HG03060 (cell line): Measurements from ENCODE around the gene SRP68.

ENCODE experiments used
- ATAC-seq: cut with Tn5 transposase; IDR thresholded peaks from one replicate; pipeline ENCODE4 v1.9.1; 2021; ENCODE audit warnings: low read depth, moderate number of reproducible peaks; ENCODE audit not compliant: unreplicated experiment

Gene SRP68

DNA sequence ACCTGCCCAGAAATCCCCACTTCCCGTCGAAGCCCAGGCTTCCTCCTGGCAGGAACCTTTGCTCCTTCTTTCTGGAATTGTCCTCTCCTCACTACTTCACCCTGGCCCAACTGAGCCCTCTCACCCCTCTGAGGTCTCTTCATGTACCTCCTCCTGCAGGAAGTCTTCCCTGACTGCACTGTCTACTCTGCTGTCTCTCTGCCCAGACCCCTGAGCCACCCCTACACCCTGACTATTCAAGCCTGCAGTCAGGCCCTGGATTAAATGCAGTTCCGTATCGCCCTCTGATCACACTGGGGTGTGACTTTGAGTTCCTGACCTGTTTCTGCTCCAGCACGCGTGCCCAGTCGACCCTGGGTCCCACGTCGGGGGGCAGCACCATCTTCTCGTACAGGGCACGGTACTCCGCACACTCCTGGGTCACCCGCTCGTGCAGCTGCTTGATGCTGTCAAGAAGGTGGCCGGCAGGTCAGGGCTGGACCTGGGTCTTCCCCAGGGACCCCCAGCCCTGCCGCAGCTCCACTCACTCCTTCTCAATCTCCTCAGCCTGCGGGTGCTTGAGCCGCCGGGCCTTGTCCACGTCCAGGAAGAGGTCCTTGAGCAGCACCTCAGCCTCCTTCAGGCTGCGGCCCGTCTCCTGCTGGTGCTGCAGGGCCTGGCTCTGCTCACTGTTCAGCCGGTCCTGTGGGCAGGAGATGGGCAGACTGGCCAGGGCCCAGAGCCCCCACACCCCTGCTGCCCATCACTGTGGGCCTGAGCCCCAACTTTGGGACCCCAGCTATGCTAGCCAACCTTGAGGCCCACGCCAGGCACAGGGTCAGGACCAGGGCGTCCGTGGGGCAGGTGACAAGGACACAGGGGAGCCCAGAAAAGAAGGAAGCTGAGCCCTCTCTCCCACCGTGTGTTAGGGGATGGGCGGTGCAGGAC is 49.1 kb downstream of the SRP68 start:
- ATAC-seq, result no peak

- no peak for ATAC-seq
Observed at GRCh38 chr17:76022285-76022684, 50.0 kb downstream of the SRP68 start.

DNA sequence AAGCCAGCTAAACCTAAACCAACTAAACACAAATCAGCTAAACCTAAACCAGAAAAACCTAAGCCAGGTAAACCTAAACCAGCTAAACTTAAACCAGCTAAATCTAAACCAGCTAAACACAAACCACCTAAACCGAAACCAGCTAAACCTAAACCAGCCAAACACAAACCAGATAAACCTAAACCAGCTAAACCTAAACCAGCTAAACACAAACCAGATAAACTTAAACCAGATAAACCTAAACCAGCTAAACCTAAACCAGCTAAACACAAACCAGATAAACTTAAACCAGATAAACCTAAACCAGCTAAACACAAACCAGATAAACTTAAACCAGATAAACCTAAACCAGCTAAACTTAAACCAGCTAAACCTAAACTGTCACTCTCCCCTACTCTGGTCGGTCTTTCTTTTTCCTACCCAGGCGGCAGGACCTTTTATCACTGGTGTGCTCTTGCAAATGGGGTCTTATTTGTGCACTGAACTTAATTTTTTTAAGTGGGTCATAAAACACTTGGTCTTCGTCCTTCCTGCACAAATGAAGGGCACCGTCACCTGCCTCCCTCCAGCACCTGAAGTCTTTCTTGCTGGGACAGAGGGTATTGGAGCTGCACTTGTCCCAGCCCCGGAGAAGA is 52.4 kb downstream of the SRP68 start:
- no peak for ATAC-seq

DNA sequence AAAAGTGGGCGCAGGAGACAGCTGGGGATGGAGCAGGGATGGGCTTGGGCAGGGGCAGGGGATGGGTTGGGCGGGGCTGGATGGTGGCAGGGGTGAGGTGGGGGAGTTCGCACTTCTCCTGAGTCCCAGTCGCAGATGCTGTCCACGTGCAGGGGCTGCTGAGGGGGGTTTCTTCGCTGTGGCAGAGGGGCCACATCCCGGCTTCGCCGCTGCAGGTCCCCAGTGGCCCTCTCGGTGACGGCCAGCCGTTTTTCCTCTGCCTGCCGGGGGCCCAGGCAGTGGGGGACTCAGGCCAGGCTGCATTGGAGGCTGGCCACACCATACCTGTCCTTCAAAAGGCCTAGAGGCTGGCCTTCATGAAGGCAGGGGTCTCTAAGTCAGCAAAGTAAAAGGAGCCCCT is 53.5 kb downstream of the SRP68 start:
- ATAC-seq, result no peak

GRCh38 chr17:76018340-76018680 is 54.0 kb downstream of the SRP68 start:
- no peak for ATAC-seq

GRCh38 chr17:76017481-76018339 is 54.6 kb downstream of the SRP68 start:
- ATAC-seq, result no peak

DNA sequence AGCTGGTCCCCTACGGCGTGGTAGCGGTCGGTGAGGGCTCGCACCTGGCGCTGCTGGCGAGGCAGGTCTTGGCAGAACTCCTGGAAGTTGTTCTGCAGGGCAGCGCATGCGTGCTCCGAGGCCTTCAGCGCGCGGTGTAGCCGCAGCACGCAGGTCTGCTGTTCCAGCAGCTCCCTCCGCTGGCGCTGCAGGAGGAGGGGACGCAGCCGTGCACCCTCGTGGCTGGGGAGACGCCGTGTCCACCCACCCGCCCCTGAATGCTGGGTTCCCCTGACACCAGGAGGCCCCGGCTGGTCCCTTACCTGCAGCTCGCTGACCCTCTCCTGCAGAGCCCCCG is 57.4 kb downstream of the SRP68 start:
- no peak for ATAC-seq

GRCh38 chr17:76014100-76014924 is 58.0 kb downstream of the SRP68 start:
- no peak for ATAC-seq

GRCh38 chr17:76013377-76013932 is 58.9 kb downstream of the SRP68 start:
- no peak for ATAC-seq

DNA sequence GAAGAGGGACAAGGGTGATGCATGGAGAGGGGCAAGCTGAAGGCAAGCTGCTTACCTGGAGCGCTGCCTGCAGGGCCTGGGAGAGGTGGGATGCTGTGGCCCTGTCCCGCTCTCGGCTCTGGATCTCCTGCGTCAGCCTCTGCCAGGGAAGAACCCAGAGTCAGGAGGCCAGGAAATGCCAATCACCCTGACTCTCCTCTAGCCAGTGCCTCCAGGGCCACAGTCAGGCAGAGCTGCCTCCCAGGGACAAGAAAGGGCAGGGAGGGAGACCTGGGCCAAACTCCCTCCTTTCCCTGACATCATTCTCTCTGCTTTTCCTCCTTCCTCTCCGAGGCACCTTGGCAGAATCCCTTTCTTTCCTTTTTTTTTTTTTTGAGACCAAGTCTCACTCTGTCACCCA is 60.4 kb downstream of the SRP68 start:
- ATAC-seq, result no peak

DNA sequence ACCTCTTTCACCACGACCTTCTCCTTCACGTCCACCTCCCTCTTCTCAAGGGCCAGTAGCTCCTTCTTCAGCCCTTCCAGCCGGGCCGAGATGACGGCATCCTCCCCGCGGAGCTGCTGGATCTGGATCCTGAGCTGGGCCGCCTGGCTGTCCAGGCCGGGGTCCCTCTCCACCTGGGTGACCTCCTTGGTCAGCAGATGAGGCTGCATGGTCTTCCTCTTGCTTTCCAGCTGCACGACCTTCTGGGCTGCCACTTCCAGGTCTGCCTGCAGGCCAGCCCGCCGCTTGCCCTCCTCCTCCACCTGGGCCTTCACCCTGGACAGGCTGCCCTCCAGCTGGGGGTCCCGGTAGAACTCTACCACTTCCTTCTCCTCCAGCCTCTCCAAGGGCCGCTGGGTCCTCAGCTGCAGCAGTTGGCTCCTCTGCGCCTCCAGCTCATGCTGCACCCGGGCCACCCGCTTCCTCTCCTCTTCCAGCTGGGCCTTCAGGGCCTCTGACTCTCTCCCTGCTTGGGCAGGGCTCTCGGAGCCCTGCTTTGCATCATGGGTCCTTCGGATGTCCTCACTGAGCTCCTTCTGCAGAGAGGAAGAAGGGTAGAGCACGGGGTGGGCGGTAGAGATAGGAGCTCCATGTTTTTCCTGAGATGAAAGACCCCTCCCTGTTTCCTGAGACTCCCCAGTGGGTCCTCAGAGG is 62.2 kb downstream of the SRP68 start:
- ATAC-seq, result no peak

- no peak for ATAC-seq
Observed at GRCh38 chr17:76009447-76009846, 62.9 kb downstream of the SRP68 start.

GRCh38 chr17:76008630-76009425 is 63.5 kb downstream of the SRP68 start:
- ATAC-seq, result no peak

DNA sequence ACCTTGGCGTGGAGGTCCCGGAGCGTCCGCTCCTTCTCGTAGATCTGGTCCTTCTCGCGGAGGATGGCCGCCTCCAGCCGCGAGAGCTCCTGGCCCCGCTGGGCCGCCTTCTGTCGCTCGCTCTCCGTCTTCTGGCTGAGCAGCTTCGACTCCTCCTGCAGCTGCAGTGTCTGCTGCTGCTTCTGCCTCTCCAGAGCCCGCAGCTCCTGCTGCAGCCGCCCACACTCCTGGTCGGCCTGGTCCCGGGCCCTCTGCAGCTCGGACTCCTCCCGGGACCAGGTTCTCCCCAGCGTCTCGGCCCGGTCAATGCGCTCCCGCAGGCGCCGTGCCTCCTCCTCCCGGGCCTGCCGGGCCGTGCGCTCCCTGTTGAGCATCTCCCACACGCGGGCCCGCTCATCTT is 64.1 kb downstream of the SRP68 start:
- no peak for ATAC-seq

DNA sequence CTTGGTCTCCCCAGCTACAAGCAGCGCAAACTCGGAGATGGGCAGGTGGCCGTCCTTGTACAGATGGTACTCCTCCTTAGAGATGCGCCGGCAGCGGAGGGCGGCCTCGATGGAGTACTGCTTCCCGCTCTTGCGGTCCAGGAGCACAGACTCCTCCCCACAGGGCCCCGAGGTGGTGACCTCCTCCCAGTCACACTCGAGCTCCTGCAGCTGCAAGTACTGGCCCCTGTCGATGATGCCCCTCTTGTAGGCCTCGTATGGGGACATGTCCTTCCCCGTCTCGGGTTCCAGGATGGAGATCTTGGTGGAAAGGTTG is 64.5 kb downstream of the SRP68 start:
- ATAC-seq, result no peak

DNA sequence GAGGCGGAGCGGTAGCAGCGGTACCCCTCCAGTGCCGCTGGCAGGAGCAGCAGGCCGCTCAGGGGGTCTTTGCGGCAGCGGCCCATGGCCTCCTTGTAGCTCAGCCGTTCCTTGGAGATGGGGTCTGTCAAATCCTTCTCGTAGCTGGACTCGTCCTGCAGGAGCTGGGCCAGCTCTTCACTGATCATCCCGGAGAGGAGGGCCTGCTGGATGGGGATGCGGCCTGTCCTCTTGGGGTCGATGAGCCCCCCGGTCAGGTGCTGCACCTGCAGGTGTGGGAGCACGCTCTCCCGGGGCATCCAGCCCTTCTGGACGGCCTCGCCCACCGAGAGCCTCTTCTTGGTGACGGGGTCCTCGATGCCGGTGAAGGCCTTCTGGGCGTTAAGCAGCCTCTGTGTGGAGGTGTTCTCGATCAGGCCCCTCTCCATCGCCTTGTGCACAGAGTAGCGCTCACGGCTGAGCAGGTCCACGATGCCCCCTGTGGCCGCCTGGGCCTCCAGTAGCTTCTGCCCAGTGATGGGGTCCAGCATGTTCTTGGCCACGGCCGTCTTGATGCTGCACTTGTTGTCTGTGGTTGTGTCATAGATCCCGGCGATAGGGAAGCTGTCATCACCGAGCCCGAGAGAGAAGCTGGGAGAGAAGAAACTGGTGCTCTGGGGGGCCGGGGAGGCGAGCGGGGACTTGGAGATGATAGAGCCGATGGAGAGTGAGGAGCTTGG is 65.0 kb downstream of the SRP68 start:
- no peak for ATAC-seq

GRCh38 chr17:76005263-76006149 is 66.8 kb downstream of the SRP68 start:
- no peak for ATAC-seq
